ENCODE data around the gene OGFR.

OGFR gene

GRCh38 chr20:62822788-62823651 lies 18.4 kb downstream of the OGFR start (continued):
- no peak for TF ChIP-seq ZNF513 (tag by site-specific recombination; IDR thresholded peaks at IDR 0.05)
- TF ChIP-seq SP3 (tag by site-specific recombination; IDR thresholded peaks at IDR 0.05) = peak; percentile 58
- TF ChIP-seq AEBP2 (tag by site-specific recombination; IDR thresholded peaks at IDR 0.05; ENCODE audit: borderline replicate concordance) = no peak
- TF ChIP-seq ZNF624 (tag by site-specific recombination; IDR thresholded peaks at IDR 0.05) = no peak
- TF ChIP-seq ZNF280C (tag by site-specific recombination; IDR thresholded peaks at IDR 0.05) = no peak
- peak; percentile 41; the same call in 1 of the 2 replicates for TF ChIP-seq KLF10 (tag by site-specific recombination; IDR thresholded peaks at IDR 0.05)
- no peak for TF ChIP-seq GLI2 (tag by site-specific recombination; IDR thresholded peaks at IDR 0.05; ENCODE audit: borderline replicate concordance, low read depth)
- TF ChIP-seq ZNF24 (tag by site-specific recombination; IDR thresholded peaks at IDR 0.05) = 0 out of 2 replicates have a peak, but pooled peaks have one; percentile 41
- no peak for TF ChIP-seq KLF7 (tag by site-specific recombination; IDR thresholded peaks at IDR 0.05; ENCODE audit: borderline replicate concordance)
- TF ChIP-seq ZNF426 (tag by site-specific recombination; IDR thresholded peaks at IDR 0.05) = no peak
- no peak for TF ChIP-seq ZNF707 (tag by site-specific recombination; IDR thresholded peaks at IDR 0.05)
- no peak for TF ChIP-seq ZNF548 (tag by site-specific recombination; IDR thresholded peaks at IDR 0.05)
- no peak for TF ChIP-seq ZNF214 (tag by site-specific recombination; IDR thresholded peaks at IDR 0.05; ENCODE audit: borderline replicate concordance)
- peak; percentile 71; the same call in 1 of the 2 replicates for TF ChIP-seq HIC1 (tag by site-specific recombination; IDR thresholded peaks at IDR 0.05)
- no peak for TF ChIP-seq ZNF146 (tag by site-specific recombination; IDR thresholded peaks at IDR 0.05)
- no peak for TF ChIP-seq ZNF133 (tag by site-specific recombination; IDR thresholded peaks at IDR 0.05)
- TF ChIP-seq ZNF560 (tag by site-specific recombination; IDR thresholded peaks at IDR 0.05; ENCODE audit: borderline replicate concordance) = no peak
- TF ChIP-seq ZNF26 (tag by site-specific recombination; IDR thresholded peaks at IDR 0.05) = no peak
- TF ChIP-seq ZEB2 (tag by site-specific recombination; IDR thresholded peaks at IDR 0.05) = peak; percentile 75; the same call in 1 of the 2 replicates
- peak; percentile 69 for TF ChIP-seq ZNF600 (tag by site-specific recombination; IDR thresholded peaks at IDR 0.05)
- TF ChIP-seq ZNF747 (tag by site-specific recombination; IDR thresholded peaks at IDR 0.05) = no peak
- peak; percentile 88 for TF ChIP-seq ZSCAN30 (tag by site-specific recombination; IDR thresholded peaks at IDR 0.05)
- peak; percentile 89 for TF ChIP-seq KLF16 (tag by site-specific recombination; IDR thresholded peaks at IDR 0.05)
- no peak for TF ChIP-seq ZNF157 (tag by site-specific recombination; IDR thresholded peaks at IDR 0.05)
- TF ChIP-seq PRDM4 (tag by site-specific recombination; IDR thresholded peaks at IDR 0.05) = no peak
- TF ChIP-seq HOXC10 (CRISPR knock-in tag; IDR thresholded peaks at IDR 0.05) = no peak
